HL-60 (cell line): Measurements from ENCODE around the gene SERPINB5.

Experiments used
- POLR2AphosphoS5 ChIP-seq: IDR thresholded peaks from 2 replicates; pipeline ENCODE4 v1.6.1; 2012; ENCODE audit warnings: low read depth
- TF ChIP-seq, protein P1 (sequence below): IDR thresholded peaks from one replicate; pipeline ENCODE4 v1.5.1; 2011; ENCODE audit warnings: low read length, control low read depth, inconsistent platforms; ENCODE audit not compliant: insufficient read depth

DNA sequence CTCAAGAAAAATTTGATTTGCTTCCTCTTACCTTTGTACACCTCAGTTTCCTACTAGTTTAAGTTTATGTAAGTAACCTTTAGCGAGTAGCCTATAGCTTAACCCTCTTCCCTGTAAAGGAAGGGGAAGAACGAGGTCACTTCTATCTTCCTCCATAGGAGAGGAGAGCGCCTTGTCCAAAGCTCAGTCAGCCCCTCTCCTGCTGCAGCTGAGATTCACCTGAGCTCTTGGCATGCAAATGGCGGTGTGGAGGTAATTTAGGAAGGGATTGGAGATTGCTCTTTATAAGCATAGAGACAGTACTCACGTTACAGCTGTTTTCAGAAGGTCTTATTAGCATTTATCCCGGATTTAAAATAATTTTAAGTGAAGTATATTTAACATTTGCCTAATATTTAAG is 37.6 kb downstream of the SERPINB5 start:
- TF ChIP-seq, protein P1, sequence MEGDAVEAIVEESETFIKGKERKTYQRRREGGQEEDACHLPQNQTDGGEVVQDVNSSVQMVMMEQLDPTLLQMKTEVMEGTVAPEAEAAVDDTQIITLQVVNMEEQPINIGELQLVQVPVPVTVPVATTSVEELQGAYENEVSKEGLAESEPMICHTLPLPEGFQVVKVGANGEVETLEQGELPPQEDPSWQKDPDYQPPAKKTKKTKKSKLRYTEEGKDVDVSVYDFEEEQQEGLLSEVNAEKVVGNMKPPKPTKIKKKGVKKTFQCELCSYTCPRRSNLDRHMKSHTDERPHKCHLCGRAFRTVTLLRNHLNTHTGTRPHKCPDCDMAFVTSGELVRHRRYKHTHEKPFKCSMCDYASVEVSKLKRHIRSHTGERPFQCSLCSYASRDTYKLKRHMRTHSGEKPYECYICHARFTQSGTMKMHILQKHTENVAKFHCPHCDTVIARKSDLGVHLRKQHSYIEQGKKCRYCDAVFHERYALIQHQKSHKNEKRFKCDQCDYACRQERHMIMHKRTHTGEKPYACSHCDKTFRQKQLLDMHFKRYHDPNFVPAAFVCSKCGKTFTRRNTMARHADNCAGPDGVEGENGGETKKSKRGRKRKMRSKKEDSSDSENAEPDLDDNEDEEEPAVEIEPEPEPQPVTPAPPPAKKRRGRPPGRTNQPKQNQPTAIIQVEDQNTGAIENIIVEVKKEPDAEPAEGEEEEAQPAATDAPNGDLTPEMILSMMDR, result no peak
- no peak for TF ChIP-seq POLR2AphosphoS5
